SK-MEL-5 (cell line): ENCODE data around the gene BAZ1B. TPM values are rescaled to one million over a fixed set of nuclear protein-coding genes. Genes with fewer than 3 reads are reported as not detected.
"Not testable (repeated sequence)": the region's sequence is repeated elsewhere in the genome, so short reads cannot be mapped to it uniquely, and the experiment has no call there.

Experiments
- DNase-seq: peaks from one replicate; pipeline ENCODE4 v3.0.0-alpha.2; 2016; ENCODE audit warnings: low read depth, low spot score
- in situ Hi-C: cut with HindIII; loops from 2 replicates; pipeline ENCODE4 v1.10.0; 2016; ENCODE audit warnings: low sequenced_read_pairs, high pct_unique_total_duplicates, low pct_unique_long_range_greater_than_20kb
- total RNA-seq: library from RNA; depleted of rRNA; stranded (reverse); fragments of >200 nt; shearing (Covaris generic); gene quantifications from 2 replicates; pipeline ENCODE4 v1.2.3, GENCODE V29; 2014

BAZ1B gene
- total RNA-seq, 1 experiment from 2014 or later: 71.4 TPM

- DNase-seq: no peak
- in situ Hi-C loops: no loop called here
These were observed 25.7 kb upstream of the BAZ1B start for GRCh38 chr7:73547841-73548240.

- in situ Hi-C loops: no loop called here
- no peak for DNase-seq
These were observed 22.6 kb upstream of the BAZ1B start for GRCh38 chr7:73544678-73545077.

GRCh38 chr7:73541722-73542121, 19.6 kb upstream of the BAZ1B start:
- no peak for DNase-seq
- in situ Hi-C loops: no loop called here

GRCh38 chr7:73539709-73540108, 17.6 kb upstream of the BAZ1B start:
- DNase-seq: no peak
- in situ Hi-C loops: no loop called here

- in situ Hi-C loops, DNase-seq: not testable (repeated sequence)
These were observed 16.4 kb upstream of the BAZ1B start for GRCh38 chr7:73538510-73538909.

GRCh38 chr7:73537051-73537450, 15.0 kb upstream of the BAZ1B start:
- DNase-seq: no peak
- in situ Hi-C loops: no loop called here

- DNase-seq: no peak
- in situ Hi-C loops: no loop called here
These were observed 14.4 kb upstream of the BAZ1B start for GRCh38 chr7:73536479-73536878.

GRCh38 chr7:73535918-73536317, 13.8 kb upstream of the BAZ1B start:
- in situ Hi-C loops, DNase-seq: not testable (repeated sequence)

GRCh38 chr7:73533742-73534141, 11.6 kb upstream of the BAZ1B start:
- in situ Hi-C loops: no loop called here

GRCh38 chr7:73532224-73532623, 10.1 kb upstream of the BAZ1B start:
- in situ Hi-C loops: no loop called here
- DNase-seq: no peak

More at GRCh38 chr7:73533742-73534141, 11.6 kb upstream of the BAZ1B start:
- DNase-seq: no peak

GRCh38 chr7:73530800-73531199, 8.7 kb upstream of the BAZ1B start:
- no peak for DNase-seq
- in situ Hi-C loops: no loop called here

- no peak for DNase-seq
- in situ Hi-C loops: no loop called here
These were observed 5.1 kb upstream of the BAZ1B start for GRCh38 chr7:73526896-73527821.

- in situ Hi-C loops, DNase-seq: not testable (repeated sequence)
These were observed 4.0 kb upstream of the BAZ1B start for GRCh38 chr7:73526158-73526494.

- no peak for DNase-seq
- in situ Hi-C loops: no loop called here
These were observed 423 bp downstream of the BAZ1B start for GRCh38 chr7:73521636-73522104.

GRCh38 chr7:73520673-73521635, 1.1 kb downstream of the BAZ1B start:
- in situ Hi-C loops: no loop called here

GRCh38 chr7:73519867-73520672, 2.0 kb downstream of the BAZ1B start:
- DNase-seq: no peak

More at GRCh38 chr7:73520673-73521635, 1.1 kb downstream of the BAZ1B start:
- peak; percentile 43 for DNase-seq

GRCh38 chr7:73518470-73518869, 3.6 kb downstream of the BAZ1B start:
- in situ Hi-C loops: no loop called here
- no peak for DNase-seq

More at GRCh38 chr7:73519867-73520672, 2.0 kb downstream of the BAZ1B start:
- in situ Hi-C loops: no loop called here
